ENCODE measurements around the gene ZNF70. TPM values are rescaled to one million over a fixed set of nuclear protein-coding genes. Genes with fewer than 3 reads are reported as not detected.

ZNF70 gene
- total and polyA plus RNA-seq, 12 donors = 1.2 to 4.2 (median 3.6) TPM

- ATAC-seq (no peak), DNase-seq (no peak)
- no peaks in the 10 kb centered on the region for H3K9me3 ChIP-seq
- WGBS, 2 donors = 82 to 88% methylated on average over 8 of the region's 8 CpGs
- no peaks in the 10 kb centered on the region for H3K27me3 ChIP-seq
- no peak overlapping the region for H3K4me3 ChIP-seq
- no peak overlapping the region for H3K27ac ChIP-seq
- H3K36me3 ChIP-seq = no peaks in the 10 kb centered on the region
- intact Hi-C loops (cut with DNase I) = no loop called here
- H3K4me1 ChIP-seq = peaks cover 0 to 13% (median 0%) of the 10 kb centered on the region in 9 donors
- no peak for TF ChIP-seq CTCF (IDR thresholded peaks at IDR 0.05)
Measured at GRCh38 chr22:23755711-23756110, 4.8 kb upstream of the ZNF70 start.

DNA sequence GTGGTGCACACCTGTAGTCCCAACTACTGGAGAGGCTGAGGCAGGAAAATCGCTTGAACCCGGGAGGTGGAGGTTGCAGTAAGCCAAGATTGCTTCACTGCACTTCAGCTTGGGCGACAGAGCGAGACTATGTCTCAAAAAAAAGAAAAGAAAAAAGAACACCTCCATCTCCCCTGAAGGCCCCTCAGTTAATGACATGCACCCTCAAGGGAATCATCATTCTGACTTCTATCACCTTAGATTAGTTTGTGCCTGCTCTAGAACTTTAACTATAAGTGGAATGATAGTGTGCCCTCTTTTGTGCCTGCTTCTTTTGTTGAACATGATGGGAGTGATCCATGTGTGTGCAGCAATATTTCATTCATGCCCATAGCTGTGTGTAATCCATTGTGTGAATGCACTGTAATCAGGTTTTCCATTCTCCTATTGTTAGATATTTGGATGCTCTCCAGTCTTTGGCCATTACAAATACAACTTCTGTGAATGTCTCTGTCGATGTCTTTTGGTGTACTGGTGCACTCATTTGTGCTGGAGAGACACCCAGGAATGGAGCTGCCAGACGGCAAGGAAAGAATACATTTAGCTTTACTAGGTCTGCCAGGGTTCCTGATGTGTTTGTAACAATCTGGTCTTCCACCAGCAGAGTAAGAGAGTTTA is 4.2 kb upstream of the ZNF70 start:
- Histone ChIP-seq H3K36me3 (no peaks in the 10 kb centered on the region), H3K4me1 (peaks cover 2 to 19% (median 6%) of the 10 kb centered on the region in 9 donors), H3K27me3 (no peaks in the 10 kb centered on the region), H3K9me3 (no peaks in the 10 kb centered on the region), H3K4me3 (no peak overlapping the region), H3K27ac (no peak overlapping the region)
- 62 to 70% methylated on average over 6 of the region's 6 CpGs for WGBS, 2 donors
- no peak for TF ChIP-seq CTCF (IDR thresholded peaks at IDR 0.05)
- ATAC-seq = no peak
- DNase-seq = no peak
- intact Hi-C loops (cut with DNase I) = no loop called here

DNA sequence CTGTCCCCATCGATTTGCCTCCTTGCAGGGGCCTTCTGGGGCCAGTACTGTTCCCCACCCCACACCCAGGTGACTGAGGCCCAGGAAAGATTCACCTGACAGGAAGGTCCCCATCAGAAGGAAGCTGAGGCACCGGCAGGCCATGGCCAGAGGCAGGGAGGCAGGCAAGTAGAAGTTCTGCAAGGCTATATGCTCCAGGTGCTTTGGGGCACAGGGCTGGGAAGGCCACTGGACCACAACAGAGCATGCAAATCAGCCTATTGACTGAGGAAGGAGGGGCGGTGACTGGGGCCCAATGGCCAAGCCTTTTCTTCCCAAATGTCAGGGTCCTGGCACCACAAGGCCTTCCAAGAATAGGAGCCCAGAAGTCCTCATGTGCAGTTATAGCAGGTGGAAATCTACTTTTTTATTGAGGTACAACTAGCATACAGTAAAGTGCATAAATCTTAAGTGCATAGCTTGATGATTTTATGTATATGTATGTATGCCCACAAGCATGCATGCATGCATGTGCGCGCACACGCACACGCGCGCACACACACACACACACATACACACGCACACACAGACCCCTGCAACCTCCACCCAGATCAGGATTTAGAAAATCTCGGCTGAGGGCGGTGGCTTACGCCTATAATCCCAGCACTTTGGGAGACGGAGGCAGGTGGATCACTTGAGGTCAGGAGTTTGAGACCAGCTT is 3.5 kb upstream of the ZNF70 start, which contains the start of gene VPREB3:
TSS of gene VPREB3 (minus strand) at position 206 of the 700 bp plus-strand sequence. CDS start at position 144, 62 bp downstream.
- DNase-seq = no peak
- H3K4me1 ChIP-seq = peaks cover 6 to 25% (median 11%) of the 10 kb centered on the region in 9 donors

DNA sequence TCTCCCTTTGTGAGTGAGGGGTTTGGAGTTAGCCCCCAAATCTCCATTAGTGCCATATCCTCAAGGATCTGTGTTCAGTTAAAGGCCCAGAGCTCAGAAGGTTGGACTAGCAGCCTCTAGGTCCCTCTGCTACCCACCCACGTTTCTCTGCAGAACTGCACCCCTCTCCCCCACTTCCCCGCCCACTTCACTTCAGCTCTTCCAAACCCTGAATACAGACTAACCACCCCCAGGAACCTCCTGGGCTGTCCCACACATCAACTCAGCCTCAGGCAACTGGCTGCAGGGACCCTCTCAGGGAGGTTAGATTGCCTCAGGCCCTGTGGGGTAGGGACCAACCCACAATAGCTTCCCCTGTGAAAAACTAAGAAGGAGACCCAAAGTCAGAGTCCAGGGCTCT is 2.5 kb upstream of the ZNF70 start:
- no peak overlapping the region for H3K4me3 ChIP-seq
- H3K4me1 ChIP-seq = peaks cover 6 to 25% (median 12%) of the 10 kb centered on the region in 9 donors
- ATAC-seq (no peak), DNase-seq (no peak)
- H3K27ac ChIP-seq = no peak overlapping the region
- intact Hi-C loops (cut with DNase I) = no loop called here
- no peaks in the 10 kb centered on the region for H3K27me3 ChIP-seq
- TF ChIP-seq CTCF (IDR thresholded peaks at IDR 0.05) = no peak
- no peaks in the 10 kb centered on the region for H3K36me3 ChIP-seq
- no peaks in the 10 kb centered on the region for H3K9me3 ChIP-seq
- 71 to 76% methylated on average over 2 of the region's 2 CpGs for WGBS, 2 donors

More for the DNA sequence above, 3.5 kb upstream of the ZNF70 start, which contains the start of gene VPREB3:
- intact Hi-C loops (cut with DNase I) = no loop called here
- no peak within 1 kb of the TSS for H3K27ac ChIP-seq
- H3K27me3 ChIP-seq = no peaks in the 10 kb centered on the region
- TF ChIP-seq CTCF (IDR thresholded peaks at IDR 0.05) = no peak
- WGBS, 2 donors = 89% methylated on average over 14 of the region's 14 CpGs
- H3K36me3 ChIP-seq = no peaks in the 10 kb centered on the region
- no peak within 1 kb of the TSS for H3K4me3 ChIP-seq
- ATAC-seq = no peak
- H3K9me3 ChIP-seq = no peaks in the 10 kb centered on the region

Measured in heart right ventricle (tissue), 16 donors.